Body of pancreas (tissue), 4 donors: Measurements from ENCODE around the gene ASGR2.

Experiments used
- POLR2A ChIP-seq, 3 donors: fragments of 450-650 bp; IDR thresholded peaks; one replicate each; pipeline ENCODE4 v1.6.1; 2016; ENCODE audit warnings: antibody characterized with exemption in 3 of 3, mild to moderate bottlenecking in 2 of 3
- TF ChIP-seq, protein P1 (sequence below), 7 experiments: fragments of 450-650 bp in 4 of 7; fragments of 200-600 bp in 3 of 7; sonication (generic) in 3 of 7; IDR thresholded peaks; one replicate each; pipeline ENCODE4 v1.5.1; 2016 to 2019; ENCODE audit warnings: antibody characterized with exemption in 7 of 7

DNA sequence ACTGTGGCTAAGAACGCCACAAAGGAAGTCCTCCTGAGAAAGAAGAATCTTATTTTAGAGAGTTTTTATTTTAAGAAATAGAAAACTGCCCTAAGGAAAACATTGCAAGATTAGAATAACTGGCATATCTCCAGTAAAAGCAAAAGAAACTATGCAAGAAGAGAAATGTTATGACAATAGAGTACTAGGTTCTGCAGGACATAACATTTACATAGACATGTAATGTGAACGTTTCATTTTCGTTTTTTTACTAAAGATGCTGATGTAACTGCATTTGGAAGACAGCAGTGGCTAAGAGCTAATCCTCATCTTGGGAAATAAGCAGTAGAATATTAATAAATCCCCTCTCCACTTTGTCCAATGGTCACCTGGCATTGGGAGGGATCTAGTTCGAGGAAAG is 7.8 kb upstream of the ASGR2 start:
- TF ChIP-seq, protein P1, sequence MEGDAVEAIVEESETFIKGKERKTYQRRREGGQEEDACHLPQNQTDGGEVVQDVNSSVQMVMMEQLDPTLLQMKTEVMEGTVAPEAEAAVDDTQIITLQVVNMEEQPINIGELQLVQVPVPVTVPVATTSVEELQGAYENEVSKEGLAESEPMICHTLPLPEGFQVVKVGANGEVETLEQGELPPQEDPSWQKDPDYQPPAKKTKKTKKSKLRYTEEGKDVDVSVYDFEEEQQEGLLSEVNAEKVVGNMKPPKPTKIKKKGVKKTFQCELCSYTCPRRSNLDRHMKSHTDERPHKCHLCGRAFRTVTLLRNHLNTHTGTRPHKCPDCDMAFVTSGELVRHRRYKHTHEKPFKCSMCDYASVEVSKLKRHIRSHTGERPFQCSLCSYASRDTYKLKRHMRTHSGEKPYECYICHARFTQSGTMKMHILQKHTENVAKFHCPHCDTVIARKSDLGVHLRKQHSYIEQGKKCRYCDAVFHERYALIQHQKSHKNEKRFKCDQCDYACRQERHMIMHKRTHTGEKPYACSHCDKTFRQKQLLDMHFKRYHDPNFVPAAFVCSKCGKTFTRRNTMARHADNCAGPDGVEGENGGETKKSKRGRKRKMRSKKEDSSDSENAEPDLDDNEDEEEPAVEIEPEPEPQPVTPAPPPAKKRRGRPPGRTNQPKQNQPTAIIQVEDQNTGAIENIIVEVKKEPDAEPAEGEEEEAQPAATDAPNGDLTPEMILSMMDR (IDR thresholded peaks at IDR 0.05) = no peak
- TF ChIP-seq POLR2A (IDR thresholded peaks at IDR 0.05) = no peak
